ENCODE measurements around the gene ALG2.

The ALG2 gene

GRCh38 chr9:99169086-99169485 is 52.7 kb downstream of the ALG2 start:
- H3K9me3 ChIP-seq (ENCODE audit: control insufficient read depth in 1 of 2, low read length in 2 of 2): no peaks in the 10 kb centered on the region
- H3K4me3 ChIP-seq (ENCODE audit: low read depth in 1 of 2, low read length in 2 of 2): no peak overlapping the region
- H3K27me3 ChIP-seq (ENCODE audit: low read depth, low read length): no peaks in the 10 kb centered on the region
- H3K4me1 ChIP-seq (ENCODE audit: control insufficient read depth in 1 of 2, insufficient read depth in 2 of 2, low read length in 2 of 2): peaks cover 0 to 6% of the 10 kb centered on the region in 2 donors
- no peak overlapping the region for H3K27ac ChIP-seq (ENCODE audit: low read length)
- H3K36me3 ChIP-seq (ENCODE audit: control insufficient read depth in 1 of 2, insufficient read depth in 2 of 2, low read length in 2 of 2): no peaks in the 10 kb centered on the region

- Histone ChIP-seq H3K9me3 (ENCODE audit: control insufficient read depth in 1 of 2, low read length in 2 of 2) (no peaks in the 10 kb centered on the region), H3K27ac (ENCODE audit: low read length) (no peak overlapping the region), H3K36me3 (ENCODE audit: control insufficient read depth in 1 of 2, insufficient read depth in 2 of 2, low read length in 2 of 2) (no peaks in the 10 kb centered on the region), H3K4me3 (ENCODE audit: low read depth in 1 of 2, low read length in 2 of 2) (no peak overlapping the region), H3K4me1 (ENCODE audit: control insufficient read depth in 1 of 2, insufficient read depth in 2 of 2, low read length in 2 of 2) (peaks cover 0 to 6% of the 10 kb centered on the region in 2 donors), H3K27me3 (ENCODE audit: low read depth, low read length) (no peaks in the 10 kb centered on the region)
These were observed 54.0 kb downstream of the ALG2 start for GRCh38 chr9:99167694-99168093.

GRCh38 chr9:99167119-99167518 is 54.6 kb downstream of the ALG2 start:
- Histone ChIP-seq H3K4me3 (ENCODE audit: low read depth in 1 of 2, low read length in 2 of 2) (no peak overlapping the region), H3K9me3 (ENCODE audit: control insufficient read depth in 1 of 2, low read length in 2 of 2) (no peaks in the 10 kb centered on the region), H3K36me3 (ENCODE audit: control insufficient read depth in 1 of 2, insufficient read depth in 2 of 2, low read length in 2 of 2) (no peaks in the 10 kb centered on the region)

More at GRCh38 chr9:99167119-99167518, 54.6 kb downstream of the ALG2 start:
- H3K27me3 ChIP-seq (ENCODE audit: low read depth, low read length): no peaks in the 10 kb centered on the region
- H3K27ac ChIP-seq (ENCODE audit: low read length): no peak overlapping the region
- H3K4me1 ChIP-seq (ENCODE audit: control insufficient read depth in 1 of 2, insufficient read depth in 2 of 2, low read length in 2 of 2): peaks cover 0 to 6% of the 10 kb centered on the region in 2 donors
